T follicular helper cell (primary cell): ENCODE results near the gene MEX3B.

Experiments
- DNase-seq: peaks from one replicate; pipeline ENCODE4 v3.0.0-alpha.2; 2020; ENCODE audit warnings: low read depth
- total RNA-seq, 2 experiments: gene quantifications; one replicate each; lab custom pipeline; 2026; lab: John Stamatoyannopoulos, UW

MEX3B gene
- total RNA-seq = 0.83 to 1.6 reads per million in 2 experiments

GRCh38 chr15:82045892-82046665, at the start of gene MEX3B:
Gene MEX3B, minus strand, starts transcription at chr15:82046018. Its CDS starts 313 bp downstream, at chr15:82045705.
- peak; percentile 84 for DNase-seq

DNA sequence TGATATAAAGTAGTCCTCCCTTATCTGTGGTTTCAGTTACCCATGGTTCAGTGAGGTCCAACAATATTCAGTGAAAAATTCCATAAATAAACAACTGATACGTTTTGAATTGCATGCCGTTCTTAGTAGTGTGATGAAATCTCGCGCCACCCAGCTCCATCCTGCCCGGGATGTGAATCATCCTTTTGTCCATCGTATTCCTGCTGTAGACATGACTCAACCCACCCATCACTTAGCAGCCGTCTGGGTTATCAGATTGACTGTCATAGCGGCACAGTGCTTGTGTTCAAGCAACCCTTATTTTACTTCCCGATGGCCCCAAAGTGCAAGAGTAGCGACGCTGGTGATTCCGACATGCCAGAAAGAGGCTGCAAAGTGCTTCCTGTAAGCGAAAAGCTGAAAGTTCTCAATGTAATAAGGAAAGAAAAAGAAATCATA, 48.0 kb upstream of the MEX3B start:
- DNase-seq = no peak

- DNase-seq = no peak
Measured at GRCh38 chr15:82093325-82093724, 47.5 kb upstream of the MEX3B start.

- DNase-seq = no peak
Measured at GRCh38 chr15:82091636-82092140, 45.9 kb upstream of the MEX3B start.

DNA sequence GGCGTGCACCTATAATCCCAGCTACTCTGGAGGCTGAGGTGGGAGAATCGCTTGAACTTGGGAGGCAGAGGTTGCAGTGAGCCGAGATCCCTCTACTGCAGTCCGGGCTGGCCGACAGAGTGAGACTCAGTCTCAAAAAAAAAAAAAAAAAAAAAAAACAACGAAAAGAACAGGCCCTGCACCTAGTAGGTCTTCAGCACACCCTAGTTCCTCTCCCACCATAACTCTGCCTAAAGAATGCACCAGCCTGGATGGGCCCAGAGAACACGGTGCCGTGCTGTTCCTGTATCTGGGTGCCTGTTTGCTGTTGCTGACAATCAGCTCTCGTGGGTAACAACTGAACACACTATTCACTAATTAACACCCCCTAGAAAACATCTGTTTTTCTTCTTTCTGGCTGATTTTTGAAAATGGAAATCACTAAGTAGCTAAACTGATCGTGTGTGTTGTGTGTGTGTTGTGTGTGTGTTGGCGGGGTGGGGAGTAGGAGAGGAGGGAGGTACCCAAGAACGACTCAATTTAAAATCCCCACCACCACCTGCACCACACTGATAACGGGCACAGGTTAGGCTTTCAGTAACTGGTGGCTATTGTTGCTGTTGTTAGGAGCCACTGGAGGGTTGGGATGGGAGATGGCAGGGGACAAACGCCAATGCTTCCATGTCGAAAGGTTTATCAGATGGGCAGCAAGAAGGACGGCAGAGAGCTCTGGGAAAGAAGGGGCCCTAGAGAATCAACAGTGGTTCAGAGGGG, 40.6 kb upstream of the MEX3B start:
- DNase-seq = no peak

GRCh38 chr15:82081914-82082762, 36.3 kb upstream of the MEX3B start:
- DNase-seq = no peak

GRCh38 chr15:82080774-82081173, 35.0 kb upstream of the MEX3B start:
- no peak for DNase-seq

DNA sequence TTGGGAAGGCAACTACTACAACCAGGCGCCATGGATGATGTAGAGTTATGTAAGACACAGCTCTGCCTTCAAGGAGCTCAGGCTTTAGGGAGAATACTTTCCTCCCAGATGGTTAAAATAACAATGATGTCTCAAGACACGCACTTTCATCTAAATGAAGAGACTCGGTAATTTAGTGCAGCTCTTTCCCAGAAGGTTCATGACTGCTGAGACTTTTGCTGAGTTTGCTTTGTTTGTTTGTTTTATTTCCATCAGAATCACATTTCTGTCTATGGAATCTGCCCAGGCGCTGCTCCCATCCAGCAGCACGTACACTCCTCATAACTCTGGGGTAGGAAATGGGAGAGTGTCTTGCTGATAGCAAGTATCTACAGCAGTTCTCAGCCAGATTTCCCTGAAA, 33.9 kb upstream of the MEX3B start:
- DNase-seq = no peak

GRCh38 chr15:82074610-82075009, 28.8 kb upstream of the MEX3B start:
- no peak for DNase-seq

- no peak for DNase-seq
Measured at GRCh38 chr15:82072926-82073537, 27.2 kb upstream of the MEX3B start.

- DNase-seq = no peak
Measured at GRCh38 chr15:82066455-82066854, 20.6 kb upstream of the MEX3B start.

- DNase-seq = no peak
Measured at GRCh38 chr15:82064824-82065223, 19.0 kb upstream of the MEX3B start.

DNA sequence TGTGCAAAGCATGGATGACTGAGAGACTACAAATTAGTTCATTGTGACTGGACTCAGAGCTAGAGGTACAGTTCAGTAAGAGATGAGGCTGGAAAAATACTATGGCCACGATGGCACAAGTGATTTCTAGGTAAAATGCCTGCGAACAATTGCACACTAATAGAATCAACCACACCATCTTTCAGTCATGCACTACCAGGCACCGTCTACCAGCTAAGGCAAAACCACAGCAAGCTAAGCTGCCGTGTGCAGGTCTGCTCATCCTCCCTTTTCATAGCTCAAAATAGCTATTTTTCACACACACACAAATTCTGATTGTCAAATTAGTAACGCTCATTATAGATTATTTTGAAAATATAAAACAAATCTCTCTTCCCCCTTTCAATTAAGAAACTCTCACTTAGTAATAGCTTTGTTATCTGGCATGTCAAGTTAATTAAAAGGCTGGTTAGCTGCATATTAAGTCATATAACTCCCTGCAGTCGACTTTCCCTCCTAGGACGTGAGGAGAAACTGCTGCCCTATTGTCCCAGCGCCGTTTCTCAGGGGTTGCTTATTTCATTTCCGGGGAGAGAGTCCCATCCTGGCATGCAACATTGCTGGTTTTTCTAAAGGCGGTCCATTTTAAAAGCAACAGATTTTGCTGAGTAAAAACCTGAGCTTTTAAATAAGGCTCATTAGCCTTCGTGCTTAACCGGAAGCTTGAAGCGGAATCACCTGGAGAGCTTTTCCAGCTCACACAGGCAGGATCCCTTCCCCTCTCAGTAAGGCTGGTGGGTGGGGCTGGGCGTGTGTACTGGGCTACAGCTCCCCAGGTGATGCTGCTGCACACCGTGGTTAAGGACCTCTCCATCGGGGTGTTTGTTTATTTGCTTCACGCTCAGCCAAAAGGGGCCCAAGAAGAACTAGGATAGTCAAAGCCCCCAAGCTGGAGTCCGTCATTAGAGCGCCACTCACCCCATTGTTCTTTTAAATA, 16.9 kb upstream of the MEX3B start:
- no peak for DNase-seq

DNA sequence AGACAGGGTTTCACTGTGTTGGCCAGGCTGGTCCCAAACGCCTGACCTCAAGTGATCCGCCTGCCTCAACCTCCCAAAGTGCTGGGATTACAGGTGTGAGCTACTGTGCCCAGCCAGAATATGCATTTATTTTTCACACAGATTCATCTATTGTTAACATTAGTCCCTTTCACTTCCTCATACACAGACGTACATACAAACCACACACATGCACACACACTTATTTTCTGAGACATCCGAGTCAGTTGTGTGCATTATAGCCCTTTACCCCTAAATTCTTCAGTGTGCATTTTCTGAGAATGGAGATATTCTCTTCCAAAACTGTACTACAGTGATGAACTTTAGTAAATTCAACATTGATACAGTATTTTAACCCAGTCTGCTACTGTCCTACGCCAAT, 15.0 kb upstream of the MEX3B start:
- DNase-seq = no peak

DNA sequence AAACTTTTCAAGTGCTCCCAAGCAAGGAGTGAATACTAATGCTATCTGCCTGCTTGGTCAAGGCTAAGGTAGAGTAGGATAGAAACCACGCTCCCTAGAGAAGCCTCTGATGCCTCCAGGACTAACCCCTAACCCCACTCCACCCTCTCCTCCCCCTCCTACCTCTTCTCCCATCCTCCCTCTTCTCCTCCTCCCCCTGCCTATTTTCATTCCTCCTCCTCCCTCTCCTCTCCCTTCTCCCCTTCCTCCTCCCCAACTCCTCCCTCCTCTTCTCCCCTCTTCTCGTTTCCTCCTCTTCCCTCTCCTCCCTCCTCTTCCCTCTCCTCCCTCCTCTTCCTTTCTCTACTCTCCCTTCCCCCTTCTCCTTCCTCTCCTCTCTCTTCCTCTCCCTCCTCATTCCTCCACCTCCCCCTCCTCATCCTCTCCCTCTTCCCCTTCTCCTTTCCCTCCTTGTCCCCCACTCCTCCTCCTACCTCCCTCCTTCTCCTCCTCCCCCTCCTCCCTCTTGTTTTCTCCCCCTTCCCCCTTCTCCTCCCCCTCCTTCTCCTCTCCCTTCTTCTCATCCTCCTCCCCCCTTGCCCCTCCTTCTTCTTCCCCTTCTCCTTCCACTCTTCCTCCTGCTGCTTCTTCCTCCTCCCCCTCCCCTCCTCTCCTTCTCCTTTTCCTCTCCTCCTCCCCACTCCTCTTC, 12.8 kb upstream of the MEX3B start:
- DNase-seq = no peak

- no peak for DNase-seq
Measured at GRCh38 chr15:82058026-82058425, 12.2 kb upstream of the MEX3B start.

DNA sequence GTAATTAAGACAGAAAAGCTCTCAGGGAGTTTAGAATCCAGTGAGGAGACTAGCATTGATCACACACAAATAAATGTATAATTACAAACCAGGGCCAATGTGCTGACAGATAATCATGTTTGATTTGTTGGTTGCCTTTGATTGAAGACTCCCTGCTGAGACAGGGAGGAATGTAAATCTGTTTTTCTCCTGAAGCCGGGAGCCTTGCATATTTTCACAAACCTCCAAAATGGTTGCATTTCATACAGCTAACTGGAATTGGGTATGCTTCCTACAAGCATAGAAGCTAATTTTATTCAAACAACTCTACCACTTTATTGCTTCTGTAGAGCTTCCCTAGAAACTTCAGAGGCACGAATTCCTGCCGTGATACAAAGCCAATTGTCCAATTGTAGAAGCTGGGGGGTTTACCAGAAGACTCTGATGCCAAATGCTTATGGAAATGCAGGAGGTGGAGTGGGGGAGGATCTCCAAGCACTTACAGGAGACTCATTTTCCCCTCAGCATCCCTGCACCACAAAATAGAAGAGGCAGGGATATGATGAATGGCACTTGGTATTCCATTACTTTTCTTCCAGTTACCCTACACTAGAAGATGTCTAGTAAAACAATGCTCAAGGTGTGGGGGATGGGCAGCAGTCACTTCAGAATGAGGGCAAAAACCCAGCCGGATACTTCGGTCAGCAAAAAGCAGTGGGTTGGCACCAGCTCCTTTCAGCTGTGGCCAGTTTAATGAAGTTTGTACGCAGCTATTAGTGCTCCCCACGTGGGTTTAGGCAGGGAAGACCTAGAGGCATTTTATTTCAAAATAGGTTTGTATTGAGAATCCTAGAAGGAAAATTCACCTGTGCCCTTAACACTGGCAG, 11.4 kb upstream of the MEX3B start:
- DNase-seq = no peak

DNA sequence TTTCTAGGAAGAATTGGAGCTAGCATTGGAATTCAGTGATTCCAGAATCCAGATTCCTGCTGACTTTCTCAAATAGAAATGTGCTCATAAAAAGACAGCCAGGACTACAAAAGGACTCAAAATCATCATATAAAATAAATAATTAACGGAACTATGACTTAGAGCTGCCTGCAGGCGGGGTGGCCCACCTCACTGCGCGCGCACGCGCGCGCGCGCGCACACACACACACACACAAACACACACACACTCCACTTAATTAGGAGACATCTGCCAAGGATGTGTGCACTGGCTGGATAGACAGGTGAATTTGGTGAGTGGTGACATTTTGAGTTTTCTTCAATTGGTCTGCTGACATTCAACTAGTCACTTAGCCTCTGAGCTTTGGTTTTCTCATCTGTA, 6.9 kb upstream of the MEX3B start:
- DNase-seq = no peak

GRCh38 chr15:82051664-82052063, 5.8 kb upstream of the MEX3B start:
- no peak for DNase-seq
